GM21390 (cell line): Measurements from ENCODE around the gene RIN3.
"Not testable (repeated sequence)": the region's sequence is repeated elsewhere in the genome, so short reads cannot be mapped to it uniquely, and the experiment has no call there.

ENCODE experiments used
- ATAC-seq: cut with Tn5 transposase; IDR thresholded peaks from one replicate; pipeline ENCODE4 v1.9.1; 2021; ENCODE audit not compliant: unreplicated experiment

Gene RIN3

DNA sequence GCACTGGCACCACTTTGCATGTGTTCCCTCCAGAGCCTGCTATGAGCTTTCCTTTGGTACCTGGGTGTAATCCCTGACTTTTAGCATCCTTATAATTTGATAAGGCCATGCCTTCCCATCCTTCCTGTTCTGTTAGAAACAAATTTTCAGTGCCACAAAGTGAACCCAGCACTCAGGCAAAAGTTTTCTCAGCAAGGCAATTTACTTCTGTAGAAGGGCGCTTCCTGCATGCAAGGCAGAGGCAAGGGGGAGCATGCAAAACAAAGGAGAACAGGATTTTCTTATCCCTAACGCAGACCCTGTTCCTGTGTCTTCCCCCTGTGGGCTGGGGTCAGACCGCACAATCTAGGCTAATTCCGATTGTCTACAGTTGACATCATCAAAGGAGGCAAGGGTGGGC is 108.7 kb downstream of the RIN3 start:
- no peak for ATAC-seq

DNA sequence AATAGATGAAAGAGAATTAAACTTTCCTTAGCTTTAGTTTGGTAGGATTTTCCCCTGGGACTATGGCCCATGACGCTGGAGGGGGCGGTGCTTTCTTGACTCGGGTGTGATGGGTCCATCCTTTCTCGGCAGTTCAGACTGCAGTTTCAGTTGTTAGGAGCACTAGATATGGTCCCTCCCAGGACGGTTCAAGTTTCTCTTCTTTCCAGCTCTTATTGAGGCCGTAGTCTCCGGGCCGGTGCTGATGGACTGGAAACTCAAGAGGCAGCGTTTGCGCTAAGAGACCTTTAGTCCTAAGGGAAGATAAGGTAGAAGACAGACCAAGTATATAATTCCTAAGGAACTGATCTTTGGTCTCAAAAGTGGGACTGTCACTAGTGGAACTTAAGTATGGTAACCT is 111.2 kb downstream of the RIN3 start:
- ATAC-seq = no peak

DNA sequence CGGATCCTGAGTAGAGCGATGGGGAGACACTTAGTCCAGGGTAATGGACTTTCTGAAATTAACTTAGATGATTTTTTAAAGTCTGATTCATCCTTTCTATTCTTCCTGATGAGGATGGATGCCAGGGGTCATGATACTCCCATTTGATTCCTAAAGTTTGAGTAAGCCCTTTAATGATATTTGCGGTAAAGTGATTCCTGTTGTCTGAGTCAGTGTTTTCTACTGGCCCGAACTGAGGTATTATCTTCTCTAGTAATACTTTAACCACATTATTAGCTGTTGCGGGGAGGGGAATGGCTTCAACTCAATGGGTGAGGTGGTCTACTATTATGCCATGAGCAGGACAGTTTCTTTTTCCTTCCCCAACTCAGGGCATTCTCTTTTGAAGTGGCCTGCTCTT is 111.6 kb downstream of the RIN3 start:
- no peak for ATAC-seq

DNA sequence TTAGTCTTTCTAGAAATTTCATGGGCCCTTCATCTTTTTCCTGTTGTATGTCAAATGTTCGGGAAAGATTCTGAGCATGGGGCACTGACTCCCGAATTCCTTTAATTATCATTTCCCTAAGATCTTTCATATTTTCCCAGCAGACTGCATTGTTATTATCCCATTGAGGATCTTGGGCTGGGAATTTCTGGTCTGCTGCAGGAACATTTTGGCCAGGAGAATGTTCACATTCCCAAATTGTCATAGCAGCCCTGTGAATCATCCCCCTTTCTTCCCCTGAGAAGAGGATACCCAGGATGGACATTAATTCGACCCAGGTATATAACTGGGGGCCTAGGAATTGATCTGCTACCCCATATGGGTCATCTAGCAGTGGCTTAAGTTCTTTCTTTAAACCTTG is 112.5 kb downstream of the RIN3 start:
- no peak for ATAC-seq

- no peak for ATAC-seq
Measured at GRCh38 chr14:92627707-92628215, 114.2 kb downstream of the RIN3 start.

GRCh38 chr14:92628636-92629035 is 115.1 kb downstream of the RIN3 start:
- no peak for ATAC-seq

DNA sequence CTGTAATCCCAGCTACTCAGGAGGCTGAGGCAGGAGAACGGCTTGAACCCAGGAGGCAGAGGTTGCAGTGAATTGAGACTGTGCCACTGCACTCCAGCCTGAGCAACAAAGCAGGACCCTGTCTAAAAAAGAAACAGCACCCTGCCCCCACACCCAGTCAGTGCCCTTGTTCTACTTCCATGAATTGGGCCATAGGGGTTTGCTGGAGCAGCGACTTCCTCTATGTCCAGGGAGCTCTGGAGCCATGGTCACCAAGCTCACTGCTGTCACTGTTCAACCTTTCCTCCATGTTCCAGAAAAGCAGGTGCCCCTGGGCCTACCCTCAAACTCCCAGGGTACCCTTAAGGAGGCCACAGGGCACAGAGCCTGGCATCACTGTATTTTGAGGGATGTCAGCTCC is 116.8 kb downstream of the RIN3 start:
- no peak for ATAC-seq

DNA sequence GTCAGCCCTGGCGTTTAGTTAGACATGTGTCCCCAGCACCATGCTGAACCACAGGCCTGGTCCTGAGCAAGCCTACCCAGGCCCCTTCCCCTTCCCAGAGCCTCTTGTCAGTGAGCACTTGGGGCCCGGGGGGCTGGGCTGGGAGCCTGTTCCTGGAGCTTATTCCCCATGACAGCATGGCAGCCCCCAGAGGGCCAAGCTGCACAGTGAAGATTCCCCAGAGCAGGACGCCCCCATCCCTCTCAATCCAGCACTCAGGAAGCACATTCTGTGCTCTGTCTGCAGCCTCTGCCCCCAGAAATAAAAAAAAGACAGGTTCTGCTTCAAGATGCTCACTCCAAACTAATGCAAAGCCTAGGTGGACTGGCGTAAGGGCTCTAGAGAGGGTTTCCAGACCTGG is 117.5 kb downstream of the RIN3 start:
- ATAC-seq = no peak

DNA sequence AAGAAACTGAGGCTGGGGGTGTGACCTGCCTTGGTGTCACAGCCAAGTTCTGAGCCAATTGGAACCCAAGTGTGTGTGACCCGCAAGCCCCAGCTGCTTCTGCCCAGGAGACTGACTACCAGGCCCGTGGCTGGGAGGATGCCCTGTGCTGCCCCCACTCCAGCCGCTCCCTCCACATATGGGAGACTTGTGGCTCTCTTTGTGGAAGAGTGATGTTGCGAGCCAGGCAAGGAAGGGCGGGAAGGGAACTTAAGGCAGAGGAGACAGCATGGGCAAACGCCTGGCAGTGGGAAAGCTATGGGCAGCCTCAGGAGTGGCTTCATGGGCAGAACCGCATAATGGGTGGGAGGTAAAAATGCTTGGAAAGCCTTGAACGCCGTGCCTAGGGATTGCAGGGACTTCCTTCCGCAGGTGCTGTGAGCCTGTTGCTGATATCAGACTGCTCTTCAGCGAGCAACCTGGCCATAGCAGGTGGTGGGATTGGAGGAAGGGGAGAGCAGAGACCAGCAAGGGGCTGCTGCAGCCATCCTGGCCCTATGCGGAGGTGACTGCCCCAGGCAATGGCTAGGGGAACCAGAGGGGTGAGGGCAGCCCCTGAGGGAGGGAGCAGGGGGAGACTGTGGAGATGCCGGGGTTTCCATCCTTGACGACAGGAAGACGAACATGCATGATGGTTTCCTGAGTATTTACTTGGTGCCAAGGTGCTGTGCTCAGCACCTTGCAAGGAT is 119.1 kb downstream of the RIN3 start:
- no peak for ATAC-seq

GRCh38 chr14:92633274-92633616 is 119.7 kb downstream of the RIN3 start:
- no peak for ATAC-seq

DNA sequence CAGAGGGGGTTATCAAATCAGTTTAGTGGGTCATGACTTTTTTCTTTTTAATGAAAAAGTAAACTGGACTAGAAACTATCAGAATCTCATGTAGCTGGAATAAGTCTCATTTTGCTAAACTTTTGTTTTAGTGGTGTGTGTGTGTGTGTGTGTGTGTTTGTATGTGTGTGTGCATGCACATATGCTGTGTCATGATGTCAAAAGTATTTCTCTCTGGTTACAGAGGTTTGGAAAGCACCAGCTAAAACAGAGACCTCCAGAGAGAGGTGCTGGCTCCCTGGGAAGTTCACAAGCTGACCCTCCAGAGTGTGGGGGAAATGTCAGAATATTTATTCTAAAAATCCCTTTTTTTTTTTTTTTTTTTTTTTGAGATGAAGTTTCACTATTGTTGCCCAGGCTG is 120.1 kb downstream of the RIN3 start:
- ATAC-seq = no peak

GRCh38 chr14:92635031-92635430 is 121.5 kb downstream of the RIN3 start:
- ATAC-seq = no peak

DNA sequence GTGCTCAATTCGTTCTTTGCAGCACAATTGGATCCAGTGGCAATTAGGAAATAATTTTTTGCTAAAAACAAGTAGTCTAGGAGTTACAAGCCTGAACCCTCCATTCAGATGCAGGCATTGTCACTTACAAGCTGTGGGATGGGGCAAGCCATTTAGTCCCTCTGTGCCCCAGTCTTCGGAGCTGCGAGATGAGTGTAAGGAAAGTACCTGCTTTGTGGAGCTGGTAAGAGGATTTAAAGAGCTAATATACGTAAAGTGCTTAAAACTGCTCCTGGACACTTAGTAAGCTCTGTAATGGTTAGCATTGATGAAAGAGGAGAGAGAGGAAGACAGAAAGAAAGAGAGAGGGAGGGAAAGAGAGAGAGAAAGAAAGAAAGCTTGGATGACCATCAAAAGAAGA is 122.3 kb downstream of the RIN3 start:
- no peak for ATAC-seq

- no peak for ATAC-seq
Measured at GRCh38 chr14:92637228-92637627, 123.6 kb downstream of the RIN3 start.

- no peak for ATAC-seq
Measured at GRCh38 chr14:92637864-92638263, 124.3 kb downstream of the RIN3 start.

DNA sequence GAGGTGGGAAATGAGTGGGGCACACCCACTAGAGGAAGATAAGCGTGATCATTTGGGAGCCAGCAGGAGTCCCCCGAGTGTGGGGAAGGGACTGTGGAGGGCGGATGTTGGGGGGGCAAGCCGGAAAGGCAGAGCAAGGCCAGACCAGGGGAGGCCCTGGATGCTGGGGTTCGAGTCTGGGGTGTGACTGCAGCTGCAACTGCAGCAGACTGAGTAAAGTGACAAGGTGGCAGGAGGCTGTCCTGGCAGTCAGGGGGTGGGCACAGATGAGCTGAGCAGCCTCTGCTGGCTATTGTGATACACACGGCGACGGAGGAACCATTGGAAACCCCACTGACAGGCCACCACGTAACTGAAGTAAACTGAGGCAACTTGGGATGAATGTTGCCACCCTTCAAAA is 124.7 kb downstream of the RIN3 start:
- no peak for ATAC-seq

GRCh38 chr14:92638904-92639303 is 125.3 kb downstream of the RIN3 start:
- no peak for ATAC-seq

DNA sequence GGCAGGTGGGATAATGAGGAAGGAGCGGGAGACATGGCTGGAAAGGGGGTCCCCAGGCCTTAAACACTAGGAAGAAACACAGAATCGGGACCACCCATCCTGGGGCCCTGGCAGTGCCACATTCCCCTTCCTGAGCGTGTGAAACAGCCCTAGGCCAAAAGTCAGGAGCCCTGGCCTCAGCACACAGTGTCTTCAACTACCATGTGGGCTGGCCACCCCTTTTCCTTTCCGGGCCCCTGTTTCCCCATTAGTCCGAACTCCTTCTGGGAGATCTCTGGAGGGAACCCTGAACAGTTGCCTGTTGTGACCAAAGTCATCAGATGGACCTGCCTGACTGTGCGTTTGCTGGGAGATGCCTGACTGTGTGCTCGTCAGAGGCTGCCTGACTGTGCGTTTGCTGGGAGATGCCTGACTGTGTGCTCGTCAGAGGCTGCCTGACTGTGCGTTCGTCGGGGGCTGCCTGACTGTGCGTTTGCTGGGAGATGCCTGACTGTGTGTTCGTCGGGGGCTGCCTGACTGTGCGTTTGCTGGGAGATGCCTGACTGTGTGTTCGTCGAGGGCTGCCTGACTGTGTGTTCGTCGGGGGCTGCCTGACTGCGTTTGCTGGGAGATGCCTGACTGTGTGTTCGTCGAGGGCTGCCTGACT is 126.0 kb downstream of the RIN3 start:
- ATAC-seq = not testable (repeated sequence)

- ATAC-seq = no peak
Measured at GRCh38 chr14:92641306-92641705, 127.7 kb downstream of the RIN3 start.

GRCh38 chr14:92644171-92644969 is 130.8 kb downstream of the RIN3 start:
- ATAC-seq = no peak

- ATAC-seq = no peak
Measured at GRCh38 chr14:92644970-92645515, 131.5 kb downstream of the RIN3 start.
